WTC11 (cell line): ENCODE data around the gene CBLB.

Experiments
- ATF2 ChIP-seq: sonication (generic); formaldehyde crosslinking; IDR thresholded peaks from 2 replicates; pipeline ENCODE4 v1.8.1; 2022; ENCODE audit warnings: low read depth, missing genetic modification reagents, borderline replicate concordance
- CREB1 ChIP-seq: sonication (generic); formaldehyde crosslinking; IDR thresholded peaks from 2 replicates; pipeline ENCODE4 v1.8.0; 2023; ENCODE audit warnings: mild to moderate bottlenecking, missing genetic modification reagents
- E2F1 ChIP-seq: sonication (generic); formaldehyde crosslinking; IDR thresholded peaks from 2 replicates; pipeline ENCODE4 v1.8.0; 2022; ENCODE audit warnings: mild to moderate bottlenecking, missing genetic modification reagents
- ESRRA ChIP-seq: sonication (generic); formaldehyde crosslinking; IDR thresholded peaks from 2 replicates; pipeline ENCODE4 v1.8.1; 2022; ENCODE audit warnings: mild to moderate bottlenecking, missing genetic modification reagents, borderline replicate concordance
- FOXP1 ChIP-seq: sonication (generic); formaldehyde crosslinking; IDR thresholded peaks from 2 replicates; pipeline ENCODE4 v1.8.0; 2022; ENCODE audit warnings: missing genetic modification reagents, mild to moderate bottlenecking, moderate library complexity, borderline replicate concordance
- GRHL2 ChIP-seq: fragments of 250-450 bp; sonication (Bioruptor Pico); IDR thresholded peaks from 2 replicates; pipeline ENCODE4 v1.8.0; 2022; ENCODE audit warnings: mild to moderate bottlenecking, moderate library complexity; ENCODE audit not compliant: insufficient replicate concordance, severe bottlenecking
- IRF2 ChIP-seq: sonication (generic); formaldehyde crosslinking; IDR thresholded peaks from 2 replicates; pipeline ENCODE4 v1.8.0; 2022; ENCODE audit warnings: low read depth, missing genetic modification reagents, borderline replicate concordance
- JUN ChIP-seq: sonication (generic); formaldehyde crosslinking; IDR thresholded peaks from 2 replicates; pipeline ENCODE4 v1.8.0; 2023; ENCODE audit warnings: mild to moderate bottlenecking, missing genetic modification reagents
- NR2C2 ChIP-seq: sonication (generic); formaldehyde crosslinking; IDR thresholded peaks from 2 replicates; pipeline ENCODE4 v1.8.0; 2022; ENCODE audit warnings: mild to moderate bottlenecking, missing genetic modification reagents
- SMAD3 ChIP-seq: sonication (generic); formaldehyde crosslinking; IDR thresholded peaks from 2 replicates; pipeline ENCODE4 v1.8.0; 2022; ENCODE audit warnings: missing genetic modification reagents, mild to moderate bottlenecking, borderline replicate concordance
- TF ChIP-seq, protein P1 (sequence below): fragments of 200-600 bp; IDR thresholded peaks from 2 replicates; pipeline ENCODE4 v1.8.0; 2022; ENCODE audit warnings: antibody characterized with exemption
- TF ChIP-seq, protein P2 (sequence below): sonication (generic); formaldehyde crosslinking; conservative IDR thresholded peaks from 2 replicates; pipeline ENCODE4 v1.8.1; 2022; ENCODE audit warnings: mild to moderate bottlenecking, missing genetic modification reagents

DNA sequence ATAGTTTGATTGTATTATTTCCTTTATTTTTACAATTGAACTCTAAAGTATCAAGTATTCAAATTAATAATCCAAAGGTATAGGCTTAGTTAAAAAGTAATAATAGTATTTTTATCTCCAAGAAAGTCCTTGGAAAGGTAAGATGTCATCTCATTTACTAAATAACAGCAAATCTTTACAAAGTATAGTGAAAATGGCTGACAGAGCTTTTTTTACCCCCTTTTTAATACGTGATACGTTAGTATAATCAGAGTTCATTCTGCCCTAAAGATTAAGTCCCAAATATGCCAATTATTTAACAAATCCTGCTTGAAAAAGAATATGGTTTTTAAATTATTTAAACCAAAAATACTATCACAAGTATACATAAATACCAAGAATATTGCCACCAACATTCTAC lies 12.2 kb downstream of the CBLB start:
- TF ChIP-seq, protein P1, sequence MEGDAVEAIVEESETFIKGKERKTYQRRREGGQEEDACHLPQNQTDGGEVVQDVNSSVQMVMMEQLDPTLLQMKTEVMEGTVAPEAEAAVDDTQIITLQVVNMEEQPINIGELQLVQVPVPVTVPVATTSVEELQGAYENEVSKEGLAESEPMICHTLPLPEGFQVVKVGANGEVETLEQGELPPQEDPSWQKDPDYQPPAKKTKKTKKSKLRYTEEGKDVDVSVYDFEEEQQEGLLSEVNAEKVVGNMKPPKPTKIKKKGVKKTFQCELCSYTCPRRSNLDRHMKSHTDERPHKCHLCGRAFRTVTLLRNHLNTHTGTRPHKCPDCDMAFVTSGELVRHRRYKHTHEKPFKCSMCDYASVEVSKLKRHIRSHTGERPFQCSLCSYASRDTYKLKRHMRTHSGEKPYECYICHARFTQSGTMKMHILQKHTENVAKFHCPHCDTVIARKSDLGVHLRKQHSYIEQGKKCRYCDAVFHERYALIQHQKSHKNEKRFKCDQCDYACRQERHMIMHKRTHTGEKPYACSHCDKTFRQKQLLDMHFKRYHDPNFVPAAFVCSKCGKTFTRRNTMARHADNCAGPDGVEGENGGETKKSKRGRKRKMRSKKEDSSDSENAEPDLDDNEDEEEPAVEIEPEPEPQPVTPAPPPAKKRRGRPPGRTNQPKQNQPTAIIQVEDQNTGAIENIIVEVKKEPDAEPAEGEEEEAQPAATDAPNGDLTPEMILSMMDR, result no peak
- TF ChIP-seq FOXP1, result no peak
- TF ChIP-seq IRF2 (CRISPR knock-in tag), result no peak
- no peak for TF ChIP-seq GRHL2 (CRISPR knock-in tag)
- no peak for TF ChIP-seq JUN
- TF ChIP-seq, protein P2, sequence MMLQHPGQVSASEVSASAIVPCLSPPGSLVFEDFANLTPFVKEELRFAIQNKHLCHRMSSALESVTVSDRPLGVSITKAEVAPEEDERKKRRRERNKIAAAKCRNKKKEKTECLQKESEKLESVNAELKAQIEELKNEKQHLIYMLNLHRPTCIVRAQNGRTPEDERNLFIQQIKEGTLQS (CRISPR knock-in tag), result no peak
- TF ChIP-seq ESRRA, result no peak
- no peak for TF ChIP-seq ATF2 (CRISPR knock-in tag)
- TF ChIP-seq CREB1, result no peak
- no peak for TF ChIP-seq NR2C2 (CRISPR knock-in tag)
- no peak for TF ChIP-seq SMAD3 (CRISPR knock-in tag)
- TF ChIP-seq E2F1 (CRISPR knock-in tag), result no peak
